Measurements from ENCODE around the gene GALNS.

Gene GALNS

DNA sequence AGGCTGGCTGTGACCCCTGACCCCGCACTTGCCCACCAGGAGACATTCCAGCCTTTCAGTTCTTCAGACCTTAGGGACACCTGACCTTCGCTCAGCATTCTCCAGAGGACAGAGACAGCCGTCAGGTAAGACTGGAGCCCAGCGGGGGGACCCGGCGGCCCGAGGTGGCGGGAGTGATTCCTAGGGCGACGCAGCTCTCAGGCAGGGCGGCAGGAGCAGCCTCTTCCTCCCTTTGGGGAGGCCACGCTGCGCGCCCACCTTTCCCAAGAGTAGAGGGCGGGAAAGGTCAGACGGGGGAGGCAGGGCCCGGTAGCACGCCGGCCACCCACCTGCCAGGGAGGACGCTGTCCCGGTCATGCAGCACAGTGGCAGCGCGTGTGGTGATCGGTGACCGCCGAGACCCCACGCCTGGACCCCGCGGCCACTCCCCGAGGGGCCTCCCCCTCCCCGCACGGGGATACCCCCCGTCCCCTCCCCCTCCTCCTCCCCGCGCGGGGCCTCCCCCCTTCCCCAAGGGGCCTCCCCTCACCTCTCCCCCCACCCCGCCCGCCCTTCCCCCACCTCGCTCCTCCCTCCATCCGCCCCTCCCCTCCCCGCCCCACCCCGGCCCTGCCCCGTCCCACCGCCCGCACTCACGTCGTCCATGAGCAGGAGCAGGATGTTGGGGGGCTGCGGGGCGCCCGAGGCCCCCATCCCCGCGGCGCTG lies 472 bp downstream of the GALNS start:
- no peak for DNase-seq (ENCODE audit: low spot score)

DNA sequence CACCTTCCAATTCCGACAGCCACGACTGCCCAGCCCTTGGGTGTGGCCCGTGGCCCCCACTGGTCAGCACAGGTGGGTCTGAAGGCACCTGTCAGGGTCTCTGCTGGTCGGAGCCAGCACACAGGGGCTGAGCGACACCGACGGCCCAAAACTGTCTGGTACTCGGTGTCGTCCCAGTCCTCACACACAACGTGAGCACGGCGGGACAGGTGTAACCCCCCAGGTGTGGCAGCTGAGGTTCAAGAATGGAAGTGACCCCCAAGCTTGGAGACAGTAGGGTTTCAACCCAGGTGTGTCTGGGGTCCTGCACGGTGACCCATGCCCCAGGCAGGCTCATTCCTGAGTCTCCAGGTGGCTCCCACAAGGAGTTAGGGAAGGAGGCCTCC lies 1.0 kb downstream of the GALNS start:
- no peak for DNase-seq (ENCODE audit: low spot score)

DNA sequence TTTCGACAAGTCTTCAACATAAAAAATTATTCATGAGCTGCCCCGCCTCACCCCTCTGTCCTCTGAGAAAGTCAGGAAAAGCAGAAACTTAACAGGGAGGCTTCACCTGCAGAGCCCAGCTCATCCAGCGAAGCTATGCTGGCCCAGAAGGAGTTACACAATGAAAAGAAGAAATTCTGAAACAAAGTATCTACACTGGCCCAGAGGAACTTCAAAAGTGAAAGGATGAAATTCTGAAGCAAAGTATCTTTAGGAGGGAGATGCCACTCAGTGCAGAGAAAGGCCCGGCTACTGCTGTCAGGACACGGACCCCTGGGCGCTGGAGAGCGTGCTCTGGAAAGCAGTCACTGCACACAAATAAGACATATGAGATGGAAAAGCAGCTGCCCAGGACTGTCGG lies 1.6 kb downstream of the GALNS start:
- no peak for DNase-seq (ENCODE audit: low spot score)

DNA sequence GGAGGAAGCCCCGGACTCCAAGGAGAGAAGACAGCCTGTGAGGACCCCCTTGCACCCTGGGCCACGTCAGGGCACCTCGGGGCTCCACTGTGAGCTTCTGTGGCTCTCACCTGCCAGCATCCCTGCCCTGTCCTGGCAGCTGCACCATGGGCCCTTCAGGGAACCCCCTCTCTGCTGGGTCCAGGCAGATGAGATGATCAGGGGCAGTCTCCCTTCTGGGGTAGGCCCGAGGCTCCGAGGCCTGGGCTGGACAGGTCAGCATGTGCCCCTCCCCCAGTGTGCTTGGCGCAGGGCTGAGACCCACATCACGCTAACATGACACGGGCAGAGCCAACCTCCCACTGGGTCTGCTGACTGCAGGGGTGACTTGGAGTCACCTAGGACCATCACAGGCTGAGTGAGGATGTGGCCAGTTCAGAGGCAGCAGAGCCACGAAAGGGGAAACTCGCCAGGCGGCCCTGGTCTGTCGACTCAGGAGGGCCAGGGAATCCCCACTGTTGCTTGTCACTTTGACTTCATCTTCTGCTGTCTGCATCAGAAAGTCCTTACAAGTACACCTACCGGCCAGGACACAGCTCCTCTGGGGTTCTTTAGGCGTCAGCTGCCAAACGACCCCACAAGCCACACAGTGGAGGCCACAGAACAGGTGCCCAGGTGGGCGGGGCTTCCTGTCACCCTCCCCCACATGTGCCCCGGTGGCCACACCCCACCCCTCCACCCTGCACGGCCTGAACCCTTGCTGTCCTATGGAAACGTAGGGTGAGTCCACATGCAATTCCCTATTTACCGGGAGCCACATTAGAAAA lies 2.2 kb downstream of the GALNS start:
- DNase-seq (ENCODE audit: low spot score), result no peak

DNA sequence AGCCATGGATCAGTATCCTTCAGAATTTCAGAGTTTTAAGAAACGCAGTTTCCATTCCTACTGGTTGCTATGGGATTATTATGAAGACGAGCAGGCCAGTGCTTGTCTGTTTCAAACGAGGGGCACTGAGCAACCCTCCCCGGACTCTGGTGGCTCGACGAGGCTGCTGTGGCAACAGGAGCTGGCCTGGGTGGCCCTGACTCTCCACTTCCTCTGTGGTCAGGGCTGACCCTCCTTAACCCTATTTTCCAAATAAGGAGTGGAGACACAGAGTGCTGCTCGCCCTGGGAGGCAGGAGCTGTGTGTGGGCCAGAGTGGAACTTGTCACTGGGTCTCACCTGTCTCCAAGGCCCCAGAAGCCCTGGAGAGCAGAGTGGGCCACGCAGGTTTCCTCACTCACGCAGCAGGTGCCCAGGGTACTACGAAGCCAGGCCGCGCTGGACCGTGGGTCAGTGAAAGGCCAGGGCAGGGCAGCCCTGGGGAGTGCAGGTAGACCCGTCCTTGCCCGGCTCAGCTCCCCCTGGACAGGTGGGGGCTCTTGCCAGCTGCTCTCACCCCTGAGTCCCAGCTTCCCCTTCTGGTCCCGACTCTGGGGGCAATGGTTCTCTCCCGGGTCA lies 3.3 kb downstream of the GALNS start:
- DNase-seq (ENCODE audit: low spot score), result no peak

DNA sequence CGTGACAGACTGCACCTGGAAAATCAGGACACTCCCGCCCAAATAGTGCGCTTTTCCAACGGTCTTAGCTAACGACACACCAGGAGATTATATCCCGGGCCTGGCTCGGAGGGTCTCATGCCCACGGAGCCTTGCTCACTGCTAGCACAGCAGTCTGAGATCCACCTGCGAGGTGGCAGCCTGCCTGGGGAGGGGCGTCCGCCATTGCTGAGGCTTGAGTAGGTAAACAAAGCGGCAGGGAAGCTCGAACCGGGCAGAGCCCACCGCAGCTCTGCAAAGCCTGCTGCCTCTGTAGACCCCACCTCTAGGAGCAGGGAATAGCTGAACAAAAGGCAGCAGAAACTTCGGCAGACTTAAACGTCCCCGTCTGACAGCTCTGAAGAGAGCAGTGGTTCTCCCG lies 5.1 kb downstream of the GALNS start:
- DNase-seq (ENCODE audit: low spot score), result no peak

DNA sequence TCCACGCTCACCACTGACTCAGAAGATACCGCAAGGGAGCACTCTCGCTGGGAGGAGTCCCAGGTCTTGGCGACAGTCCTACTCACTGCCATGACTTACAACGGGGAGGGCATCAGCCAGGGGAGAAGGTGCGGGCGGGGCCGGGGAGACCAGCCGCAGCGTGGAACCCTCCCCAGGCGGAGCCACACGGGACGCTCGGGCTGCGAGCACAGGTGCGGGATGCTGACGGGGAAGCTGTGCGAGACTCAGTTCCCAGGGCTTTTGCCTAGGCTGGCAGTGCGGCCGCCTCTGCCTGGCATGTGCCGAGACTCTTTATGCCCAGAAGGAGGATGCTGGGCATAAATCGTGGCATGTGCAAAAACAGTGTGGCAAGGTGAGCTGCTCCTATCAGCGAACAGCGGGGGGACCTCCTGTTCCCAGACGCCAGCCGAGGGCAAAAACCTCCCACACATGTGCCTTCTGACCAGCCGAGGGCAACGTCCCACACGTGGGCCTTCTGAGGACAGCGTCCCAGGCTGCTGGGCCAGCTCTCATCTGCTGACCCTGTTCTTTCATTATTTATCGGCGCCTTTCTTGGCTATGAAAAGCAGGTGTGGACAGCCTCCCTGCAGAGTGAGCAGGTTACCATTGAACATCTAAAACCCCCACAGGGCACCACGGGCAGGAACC lies 6.1 kb downstream of the GALNS start:
- no peak for DNase-seq (ENCODE audit: low spot score)

DNA sequence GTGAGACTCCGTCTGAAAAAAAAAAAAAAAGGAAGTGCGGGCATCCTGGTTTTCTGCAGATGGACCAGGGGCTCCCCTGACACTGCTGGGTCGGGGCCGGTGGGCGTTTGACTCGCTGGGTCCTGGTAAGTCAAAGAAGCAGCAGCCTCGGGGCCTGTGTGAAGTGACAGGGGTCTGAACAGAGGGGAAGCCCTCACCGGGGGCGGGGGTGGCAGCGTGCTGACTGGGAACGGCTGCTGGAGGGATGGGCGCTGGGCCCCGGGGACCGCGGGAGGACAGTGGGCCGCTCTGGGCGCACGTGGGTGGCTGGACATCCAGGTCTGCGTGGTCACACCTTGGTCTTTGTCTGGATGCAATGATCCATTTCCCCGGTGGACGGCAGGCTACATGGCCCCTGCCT lies 8.2 kb downstream of the GALNS start:
- no peak for DNase-seq (ENCODE audit: low spot score)

DNA sequence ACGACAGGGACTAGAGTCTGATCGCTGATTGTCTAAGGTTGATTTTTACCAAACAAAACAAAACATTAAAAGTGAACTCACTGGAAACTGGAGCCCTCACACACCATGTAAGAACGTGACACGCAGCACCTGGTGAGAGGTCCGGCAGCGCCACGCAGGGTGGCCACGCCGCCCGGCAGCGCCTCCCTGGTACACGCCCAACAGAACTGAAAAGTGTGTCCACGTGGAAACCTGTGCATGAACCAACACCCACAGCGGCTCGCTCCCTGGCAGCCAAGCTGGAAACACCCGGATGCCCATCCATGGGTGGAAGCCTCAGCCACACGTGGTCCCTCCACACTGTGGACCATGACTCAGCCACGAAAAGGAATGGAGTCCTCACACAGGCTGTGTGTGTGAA lies 9.1 kb downstream of the GALNS start:
- DNase-seq (ENCODE audit: low spot score), result no peak

DNA sequence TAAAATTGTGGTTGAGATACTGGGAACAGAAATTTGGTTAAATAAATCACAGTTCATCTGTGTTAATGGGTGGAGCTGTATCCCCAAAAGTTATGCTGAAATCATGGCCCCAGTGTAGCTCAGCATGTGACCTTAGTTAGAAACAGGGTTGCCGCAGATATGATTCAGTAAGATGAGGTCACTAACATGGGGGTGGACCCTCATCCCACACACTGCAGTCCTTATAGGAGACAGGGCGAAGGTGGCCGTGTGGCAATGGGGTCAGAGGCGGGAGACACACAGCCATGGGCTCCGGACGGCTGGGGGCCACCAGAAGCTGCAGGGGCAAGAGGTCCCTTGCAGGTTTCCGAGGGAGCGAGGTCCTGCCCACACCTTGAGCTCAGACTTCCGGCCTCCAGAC lies 10.7 kb downstream of the GALNS start:
- no peak for DNase-seq (ENCODE audit: low spot score)

DNA sequence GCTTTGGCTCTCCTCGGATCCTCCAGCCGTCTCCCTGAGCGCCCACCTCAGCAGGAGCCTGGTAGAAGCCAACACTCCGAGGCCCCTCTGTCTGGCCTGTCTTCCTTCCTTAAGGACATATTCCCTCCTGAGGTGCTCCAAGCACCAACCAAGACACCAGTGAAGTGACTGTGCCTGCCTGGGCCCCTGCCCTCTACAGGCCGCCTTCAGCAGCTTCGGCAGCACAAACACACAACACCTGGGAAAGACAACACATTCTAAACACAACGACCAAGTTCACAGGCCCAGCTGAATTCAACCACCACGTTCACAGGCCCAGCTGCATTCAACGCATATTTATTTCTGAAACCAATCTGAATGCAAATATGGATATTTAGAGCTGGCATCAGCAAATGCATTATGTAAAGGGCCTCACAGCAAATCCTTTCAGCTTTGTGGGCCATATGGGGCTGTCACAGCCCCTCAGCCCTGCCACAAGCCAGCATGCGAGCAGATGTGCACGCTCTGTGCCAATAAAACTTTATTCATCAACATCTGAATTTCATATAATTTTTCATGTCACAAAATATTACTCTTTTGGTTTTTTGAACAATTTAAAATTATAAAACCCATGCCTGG lies 12.2 kb downstream of the GALNS start:
- DNase-seq (ENCODE audit: low spot score), result no peak

DNA sequence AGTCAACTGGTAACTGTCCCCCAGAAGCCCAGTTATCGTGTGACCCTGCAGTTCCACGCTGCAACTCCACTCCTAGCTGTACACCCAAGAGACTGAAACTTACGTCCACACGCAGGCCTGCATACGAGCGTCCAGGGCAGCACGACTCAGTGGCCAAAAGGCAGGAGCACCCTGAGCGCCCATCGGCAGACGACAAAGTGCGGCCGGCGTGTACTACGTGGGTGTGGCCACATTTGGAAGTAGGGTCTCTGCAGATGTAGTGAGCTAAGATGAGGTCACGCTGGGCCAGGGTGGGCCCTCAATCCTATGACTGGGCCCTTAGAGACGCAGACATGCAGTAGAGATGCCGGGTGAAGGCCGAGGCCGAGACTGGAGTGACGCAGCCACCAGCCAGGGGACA lies 13.5 kb downstream of the GALNS start:
- no peak for DNase-seq (ENCODE audit: low spot score)

DNA sequence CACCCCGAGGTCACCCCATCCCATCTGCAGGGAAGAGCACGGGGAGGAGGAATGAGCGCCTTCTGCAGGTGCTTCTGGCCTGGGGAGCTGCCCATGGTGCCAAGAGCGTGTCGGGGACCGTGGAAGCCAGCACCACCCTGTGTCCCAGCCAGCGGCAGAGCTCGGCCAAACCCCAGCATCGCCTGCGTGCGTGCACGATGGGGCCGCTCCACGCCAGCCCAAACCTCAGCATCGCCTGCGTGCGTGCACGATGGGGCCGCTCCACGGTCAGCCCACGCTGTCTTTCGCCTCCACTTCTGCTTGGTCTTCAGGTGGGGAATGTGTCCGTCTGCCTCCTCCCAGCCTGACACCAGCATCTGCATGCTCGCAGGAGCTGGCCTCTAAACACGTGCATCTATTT lies 13.9 kb downstream of the GALNS start:
- no peak for DNase-seq (ENCODE audit: low spot score)

DNA sequence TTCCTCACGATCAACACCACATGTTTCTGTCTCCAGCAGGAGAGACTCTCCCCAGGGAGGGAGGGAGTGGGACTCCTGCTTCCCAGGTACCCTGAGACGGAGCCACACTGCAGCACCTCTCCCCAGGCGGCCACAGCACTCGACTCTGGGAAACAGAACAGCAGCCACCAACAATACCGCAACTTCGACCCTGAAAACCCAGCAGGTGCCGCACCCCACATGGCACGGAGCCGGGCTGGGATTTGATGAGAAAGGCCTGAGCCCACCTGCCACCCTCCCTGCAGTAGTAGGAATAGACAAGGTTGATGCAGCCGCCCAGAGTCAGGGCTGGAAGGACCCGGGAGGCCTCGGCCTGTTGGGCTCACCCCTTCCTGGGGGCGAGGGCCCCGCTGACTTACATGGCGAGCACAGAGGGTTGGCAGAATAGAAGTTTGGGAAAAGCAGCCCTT lies 14.4 kb downstream of the GALNS start:
- no peak for DNase-seq (ENCODE audit: low spot score)

DNA sequence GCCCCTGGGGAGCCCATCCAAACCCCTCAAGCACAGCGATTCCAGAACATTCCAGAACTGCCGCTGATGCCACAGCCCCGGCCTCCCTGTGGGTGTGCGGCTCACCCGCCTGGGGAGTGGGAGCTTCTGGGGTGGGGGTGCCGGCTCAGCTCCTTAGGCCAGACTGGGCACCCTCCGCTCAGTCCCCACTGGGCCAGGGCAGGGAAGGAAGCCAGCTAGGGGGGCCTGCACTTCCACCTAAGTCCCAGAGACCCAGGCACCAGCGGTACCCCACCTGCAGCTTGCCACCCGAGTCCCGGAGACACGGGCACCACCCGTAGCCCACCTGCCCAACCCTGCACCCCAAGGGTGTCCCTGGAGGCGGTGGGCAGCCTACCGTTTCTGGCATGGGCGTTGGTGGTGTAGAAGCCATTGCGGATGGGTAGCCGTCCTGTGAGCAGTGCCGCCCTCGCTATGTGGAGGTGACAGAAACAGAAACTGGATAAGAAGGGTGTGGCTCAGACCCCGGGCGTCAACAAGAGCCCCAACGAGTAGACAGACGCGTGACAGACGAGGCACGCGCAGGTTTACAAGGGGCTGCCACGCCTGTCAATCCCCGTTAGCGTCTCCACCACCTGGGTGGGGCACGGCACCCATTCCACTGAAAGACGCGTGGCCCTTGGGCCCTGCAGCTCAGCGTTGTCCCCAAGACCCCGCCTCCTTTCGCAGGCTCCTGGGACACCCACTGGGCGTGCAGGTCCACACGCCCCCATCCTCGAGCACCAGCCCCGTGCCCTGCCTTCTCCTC lies 15.0 kb downstream of the GALNS start:
- no peak for DNase-seq (ENCODE audit: low spot score)

DNA sequence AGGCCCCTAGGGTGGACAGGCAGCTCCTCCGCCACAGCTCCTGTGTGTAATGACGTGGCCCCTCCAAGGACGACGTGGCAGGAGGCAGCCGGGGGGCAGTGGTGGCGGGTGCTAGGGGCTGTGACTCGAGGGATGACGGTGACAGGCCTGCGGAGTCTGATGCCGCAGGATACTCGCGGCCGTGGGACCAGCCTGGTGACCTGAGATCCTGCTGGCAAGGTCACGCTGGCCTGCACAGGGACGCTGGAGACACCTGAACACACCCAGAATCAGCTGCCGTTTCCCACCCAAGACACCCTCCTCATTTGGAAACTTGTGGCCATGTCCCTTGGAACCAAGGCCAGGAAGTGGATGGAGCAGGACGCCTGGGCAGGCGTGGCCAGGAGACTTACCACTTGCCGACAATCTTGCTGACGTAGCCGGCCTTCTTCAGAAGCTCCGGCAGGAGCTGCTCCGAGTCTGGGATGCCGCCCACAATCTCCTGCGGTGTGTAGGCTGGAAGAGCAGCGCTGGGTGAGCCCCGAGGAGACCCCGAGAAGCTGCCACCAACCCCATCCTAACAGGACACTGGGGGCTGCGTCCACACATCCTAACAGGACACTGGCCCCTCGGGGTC lies 16.0 kb downstream of the GALNS start:
- no peak for DNase-seq (ENCODE audit: low spot score)

DNA sequence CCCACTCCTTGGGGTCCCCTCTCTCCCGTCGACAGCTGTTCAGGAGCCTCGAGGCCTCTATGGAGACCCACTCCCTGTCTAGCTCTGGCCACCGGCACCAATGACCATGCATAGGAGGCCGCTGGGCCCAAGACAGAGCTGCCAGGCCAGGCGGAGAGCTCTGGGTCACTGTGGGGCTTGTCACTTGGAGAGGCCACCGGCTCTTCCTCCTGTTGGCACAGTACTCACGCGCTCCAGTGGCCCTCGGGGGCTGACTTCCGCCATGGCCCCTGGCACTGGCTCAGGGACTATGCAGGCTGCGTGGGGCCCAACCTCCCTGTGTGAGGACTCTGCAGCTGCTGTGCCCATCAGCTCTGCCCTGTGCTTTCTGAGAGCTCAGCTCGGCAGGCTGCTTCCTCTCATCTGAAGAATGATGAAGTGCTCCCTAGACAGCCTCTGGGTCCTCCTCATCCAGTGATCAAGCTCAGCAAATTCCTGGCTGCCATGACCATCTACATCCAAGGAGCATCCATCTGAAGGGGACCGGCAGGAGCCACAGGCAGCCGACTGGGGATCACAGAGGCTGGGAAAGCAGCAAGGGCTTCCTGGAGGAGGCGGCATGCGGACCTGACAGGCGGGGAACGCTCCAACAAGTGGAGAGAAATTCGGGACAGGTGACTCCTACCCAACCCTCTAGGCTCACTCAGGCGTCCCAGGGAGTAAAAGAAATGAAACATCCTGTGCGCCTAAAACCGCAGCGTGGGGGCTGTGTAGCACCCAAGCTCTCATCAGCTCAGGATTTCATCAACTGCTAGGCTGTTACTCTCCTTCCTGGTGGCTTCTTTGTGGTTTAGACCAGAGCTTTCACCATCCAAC lies 16.8 kb downstream of the GALNS start:
- no peak for DNase-seq (ENCODE audit: low spot score)

DNA sequence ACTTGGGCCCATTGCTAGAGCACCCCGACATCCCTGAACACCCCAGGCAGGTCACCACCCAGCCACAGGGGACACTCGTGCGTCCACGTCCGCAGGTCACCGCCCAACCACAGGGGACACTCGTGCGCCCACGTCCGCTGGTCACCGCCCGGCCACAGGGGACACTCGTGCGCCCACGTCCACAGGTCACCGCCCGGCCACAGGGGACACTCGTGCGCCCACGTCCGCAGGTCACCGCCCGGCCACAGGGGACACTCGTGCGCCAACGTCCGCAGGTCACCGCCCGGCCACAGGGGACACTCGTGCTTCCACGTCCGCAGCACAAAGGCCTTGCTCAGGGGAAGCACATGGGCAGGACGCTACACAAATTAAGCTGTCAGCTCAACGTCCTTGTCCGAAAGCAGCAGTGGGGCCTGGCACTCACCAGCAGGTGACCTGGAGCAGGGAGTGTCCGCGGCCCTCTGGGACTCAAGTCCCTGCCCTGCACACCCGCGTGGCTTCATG lies 17.7 kb downstream of the GALNS start:
- DNase-seq (ENCODE audit: low spot score), result no peak

DNA sequence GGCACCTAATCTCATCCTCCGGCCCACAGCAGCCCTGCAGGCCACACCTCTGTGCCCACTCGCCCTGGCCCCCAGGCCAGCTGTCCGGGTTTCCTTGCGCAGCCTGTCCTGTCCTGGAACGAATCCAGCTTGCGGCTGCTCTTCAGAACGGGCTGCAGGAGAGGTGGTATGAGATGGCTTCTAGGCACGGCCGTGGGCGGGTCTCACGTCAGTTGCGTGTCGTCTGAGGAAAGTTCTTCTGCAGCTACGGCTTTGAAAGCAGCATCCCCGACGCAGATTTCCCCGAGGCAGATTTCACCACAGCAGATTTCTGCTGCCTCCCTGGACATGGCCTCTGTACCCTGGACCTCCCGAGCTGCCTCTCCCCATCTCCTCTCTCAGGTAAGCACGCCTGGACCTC lies 18.2 kb downstream of the GALNS start:
- no peak for DNase-seq (ENCODE audit: low spot score)

DNA sequence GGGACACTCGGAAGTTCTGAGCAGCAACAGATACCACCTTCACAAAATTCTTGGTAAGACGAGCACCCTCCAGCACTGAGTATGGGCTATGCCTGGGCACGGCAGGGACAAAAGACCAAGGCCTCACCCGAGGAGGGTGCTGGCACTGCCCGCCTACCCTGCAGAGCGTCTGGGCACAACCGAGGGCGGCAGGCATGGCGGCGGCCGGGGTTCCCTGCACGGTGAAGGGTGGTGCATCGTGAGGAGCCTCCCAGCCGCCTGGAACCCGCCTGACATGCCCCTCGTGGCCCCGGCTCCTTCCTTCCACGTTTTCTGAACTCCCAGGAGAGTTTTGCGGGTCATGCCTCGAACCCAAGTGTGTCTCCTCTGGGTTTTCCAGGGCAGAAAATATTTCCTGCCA lies 18.9 kb downstream of the GALNS start:
- no peak for DNase-seq (ENCODE audit: low spot score)

Data from LoVo (cell line).